CD4-positive, alpha-beta T cell (primary cell): ENCODE data around the gene CDYL2. TPM values are rescaled to one million over a fixed set of nuclear protein-coding genes. Genes with fewer than 3 reads are reported as not detected.
"Not testable (repeated sequence)": the region's sequence is repeated elsewhere in the genome, so short reads cannot be mapped to it uniquely, and the experiment has no call there.

Experiments
- ATAC-seq: fragments of 200-7000 bp; cut with Tn5 transposase; one replicate; pipeline ENCODE4 v1.10.0; 2022; ENCODE audit warnings: mild to moderate bottlenecking; ENCODE audit not compliant: poor library complexity
- CTCF ChIA-PET: fragments of 350-600 bp; sonication (Branson Sonifier 250); formaldehyde crosslinking; loops from one replicate; lab custom pipeline; 2021; ENCODE audit warnings: antibody characterized with exemption, inconsistent platforms; lab: Charles Lee
- POLR2A ChIA-PET: fragments of 350-600 bp; sonication (Branson Sonifier 250); formaldehyde crosslinking; loops from one replicate; lab custom pipeline; 2021; ENCODE audit warnings: antibody characterized with exemption, inconsistent platforms; lab: Charles Lee
- DNase-seq, 14 experiments: peaks; one replicate each; pipeline ENCODE4 v3.0.0-alpha.2; 2013 to 2020; ENCODE audit warnings: mixed read lengths in 2 of 14
- H3K27ac ChIP-seq, 2 donors: one replicate each; pipeline versions ENCODE4 v1.5.1 to v1.7.0; 2013; ENCODE audit warnings: low read length in 2 of 2, low read depth in 1 of 2, mild to moderate bottlenecking in 1 of 2
- H3K27me3 ChIP-seq, 2 experiments: 1 replicate in 1 of 2; 2 replicates in 1 of 2; pipeline versions ENCODE4 v1.6.1 to v1.7.0; 2013; ENCODE audit warnings: low read length in 2 of 2, control low read depth in 1 of 2, mild to moderate bottlenecking in 1 of 2, moderate library complexity in 1 of 2; ENCODE audit not compliant: insufficient read depth in 2 of 2, control insufficient read depth in 1 of 2
- H3K36me3 ChIP-seq: one replicate; pipeline ENCODE4 v1.6.1; 2013; ENCODE audit warnings: low read length, control low read depth; ENCODE audit not compliant: insufficient read depth
- H3K4me1 ChIP-seq: one replicate; pipeline ENCODE4 v1.6.1; 2013; ENCODE audit warnings: low read length, control low read depth; ENCODE audit not compliant: insufficient read depth
- H3K4me3 ChIP-seq: one replicate; pipeline ENCODE4 v1.5.1; 2013; ENCODE audit warnings: mild to moderate bottlenecking, low read length, moderate library complexity
- H3K9me3 ChIP-seq, 2 experiments: 1 replicate in 1 of 2; 2 replicates in 1 of 2; pipeline versions ENCODE4 v1.6.1 to v1.7.0; 2013; ENCODE audit warnings: low read length in 2 of 2, mild to moderate bottlenecking in 2 of 2, control low read depth in 1 of 2, moderate library complexity in 1 of 2; ENCODE audit not compliant: control insufficient read depth in 1 of 2, insufficient read depth in 1 of 2
- H3K27ac Mint-ChIP-seq: one replicate; pipeline ENCODE4 v1.8.0; 2020; ENCODE audit warnings: mixed read lengths
- H3K27me3 Mint-ChIP-seq: one replicate; pipeline ENCODE4 v1.8.0; 2021; ENCODE audit warnings: mixed read lengths
- H3K36me3 Mint-ChIP-seq: one replicate; pipeline ENCODE4 v1.8.0; 2021; ENCODE audit warnings: low read depth, mixed read lengths
- H3K4me1 Mint-ChIP-seq: one replicate; pipeline ENCODE4 v1.8.0; 2021; ENCODE audit warnings: low read depth, mixed read lengths
- H3K4me3 Mint-ChIP-seq: one replicate; pipeline ENCODE4 v1.8.0; 2020; ENCODE audit warnings: mild to moderate bottlenecking, mixed read lengths
- H3K9me3 Mint-ChIP-seq: one replicate; pipeline ENCODE4 v1.8.0; 2020; ENCODE audit warnings: mixed read lengths
- CTCF ChIP-seq: fragments of 200-600 bp; IDR thresholded peaks from one replicate; pipeline ENCODE4 v1.8.0; 2022; ENCODE audit warnings: antibody characterized with exemption, mild to moderate bottlenecking
- intact Hi-C, 2 experiments: fragments of 100-400 bp; cut with DNase I in 1 of 2; cut with micrococcal nuclease in 1 of 2; formaldehyde crosslinking; loops; one replicate each; pipeline versions ENCODE4 v1.15.1 to v1.9.0; 2023 to 2025; cut with DNase I, micrococcal nuclease
- total RNA-seq, 174 experiments: library from RNA in 2 of 174; stranded (reverse) in 2 of 174; gene quantifications; one replicate each; pipeline ENCODE4 v1.2.3 and lab custom pipeline; 2021 to 2026

Gene CDYL2
- total RNA-seq, 2 experiments from 2014 or later: 14.3 to 15.8 TPM

DNA sequence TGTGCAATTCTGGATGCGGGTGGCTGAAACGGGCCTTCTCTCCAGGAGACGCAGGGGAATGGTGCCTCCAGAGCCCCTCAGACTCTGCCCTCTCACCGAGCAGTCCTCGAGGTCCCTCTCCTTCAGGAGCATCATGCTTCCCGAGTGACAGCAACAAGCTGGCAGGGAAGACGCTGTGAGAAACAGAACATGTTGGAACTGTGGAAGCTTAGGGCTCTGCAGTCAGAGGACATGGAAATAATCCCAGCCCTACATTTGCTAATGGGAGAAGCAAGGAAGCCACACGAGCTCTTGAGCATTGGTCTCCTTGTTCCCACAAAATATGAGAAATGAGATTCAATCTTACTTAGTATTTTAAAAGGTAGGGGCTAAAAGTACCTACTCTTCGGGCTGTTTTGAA lies 148.6 kb downstream of the CDYL2 start:
- ChIA-PET CTCF (no interaction called here), POLR2A (interaction anchor here (1.6 kb wide), 1 partner anchor 25 kb away, joined by 4 read pairs; no protein-coding TSS in a partner anchor)
- H3K27me3 Mint-ChIP-seq: no peaks in the 10 kb centered on the region
- peaks cover 14% of the 10 kb centered on the region for H3K4me1 ChIP-seq
- ATAC-seq (no peak), DNase-seq (no peak)
- peak overlapping the region; percentile 52 to 56 for H3K27ac ChIP-seq
- intact Hi-C loops: loop anchor here in 1 of 2 experiments (10.0 kb wide), 1 partner anchor 71 kb away; no protein-coding TSS in a partner anchor
- H3K9me3 ChIP-seq: no peaks in the 10 kb centered on the region
- no peaks in the 10 kb centered on the region for H3K27me3 ChIP-seq
- no peaks in the 10 kb centered on the region for H3K36me3 ChIP-seq
- no peak for TF ChIP-seq CTCF
- peaks cover 2% of the 10 kb centered on the region for H3K9me3 Mint-ChIP-seq
- peaks cover 6% of the 10 kb centered on the region for H3K36me3 Mint-ChIP-seq
- H3K4me3 Mint-ChIP-seq: peak overlapping the region; percentile 81
- H3K4me3 ChIP-seq: no peak overlapping the region
- H3K4me1 Mint-ChIP-seq: peaks cover 30% of the 10 kb centered on the region
- peak overlapping the region; percentile 85 for H3K27ac Mint-ChIP-seq

GRCh38 chr16:80654094-80654862 lies 150.1 kb downstream of the CDYL2 start:
- Histone ChIP-seq H3K4me1 (peaks cover 14% of the 10 kb centered on the region), H3K27me3 (no peaks in the 10 kb centered on the region), H3K4me3 (no peak overlapping the region), H3K36me3 (no peaks in the 10 kb centered on the region), H3K9me3 (no peaks in the 10 kb centered on the region), H3K27ac (no peak overlapping the region)
- intact Hi-C loops: loop anchor here in 1 of 2 experiments (10.0 kb wide), 1 partner anchor 69 kb away; no protein-coding TSS in a partner anchor
- Mint-ChIP-seq H3K27me3 (no peaks in the 10 kb centered on the region), H3K9me3 (peaks cover 2% of the 10 kb centered on the region), H3K4me1 (peaks cover 45% of the 10 kb centered on the region), H3K4me3 (no peak overlapping the region), H3K36me3 (peaks cover 6% of the 10 kb centered on the region), H3K27ac (no peak overlapping the region)
- CTCF ChIA-PET: no interaction called here
- ATAC-seq: no peak
- DNase-seq: no peak
- no peak for TF ChIP-seq CTCF
- POLR2A ChIA-PET: no interaction called here

GRCh38 chr16:80652441-80652840 lies 152.0 kb downstream of the CDYL2 start:
- Mint-ChIP-seq H3K9me3 (no peaks in the 10 kb centered on the region), H3K36me3 (peaks cover 6% of the 10 kb centered on the region), H3K27ac (no peak overlapping the region), H3K4me1 (peaks cover 45% of the 10 kb centered on the region), H3K27me3 (no peaks in the 10 kb centered on the region), H3K4me3 (no peak overlapping the region)
- TF ChIP-seq CTCF: no peak
- H3K4me1 ChIP-seq: peaks cover 14% of the 10 kb centered on the region
- H3K27me3 ChIP-seq: no peaks in the 10 kb centered on the region
- intact Hi-C loops: loop anchor here in 1 of 2 experiments (10.0 kb wide), 1 partner anchor 68 kb away; no protein-coding TSS in a partner anchor
- POLR2A ChIA-PET: no interaction called here
- H3K36me3 ChIP-seq: no peaks in the 10 kb centered on the region
- ATAC-seq (no peak), DNase-seq (no peak)
- CTCF ChIA-PET: no interaction called here
- no peak overlapping the region for H3K4me3 ChIP-seq
- no peaks in the 10 kb centered on the region for H3K9me3 ChIP-seq
- H3K27ac ChIP-seq: no peak overlapping the region

- H3K4me1 ChIP-seq, H3K4me3 ChIP-seq, H3K27ac Mint-ChIP-seq, H3K36me3 ChIP-seq, H3K9me3 ChIP-seq, POLR2A ChIA-PET, H3K9me3 Mint-ChIP-seq, H3K27ac ChIP-seq, CTCF ChIA-PET, H3K36me3 Mint-ChIP-seq, H3K27me3 ChIP-seq, H3K27me3 Mint-ChIP-seq: not testable (repeated sequence)
- intact Hi-C loops: loop anchor here in 1 of 2 experiments (10.0 kb wide), 1 partner anchor 65 kb away; no protein-coding TSS in a partner anchor
- peak in 3 of 14 experiments; percentile 29 to 52 (median 33) for DNase-seq
- Mint-ChIP-seq H3K4me3 (peak overlapping the region; percentile 11), H3K4me1 (peaks cover 28% of the 10 kb centered on the region)
- ATAC-seq: peak; percentile 58
These were observed 154.1 kb downstream of the CDYL2 start for GRCh38 chr16:80650281-80650680.
